GM21717 (cell line): ENCODE results near the gene SEMA5A.

Source experiments
- ATAC-seq: cut with Tn5 transposase; IDR thresholded peaks from one replicate; pipeline ENCODE4 v1.9.1; 2021; ENCODE audit warnings: mild to moderate bottlenecking, moderate library complexity; ENCODE audit not compliant: unreplicated experiment

SEMA5A gene

GRCh38 chr5:9241479-9242305 is 304.2 kb downstream of the SEMA5A start:
- ATAC-seq = no peak

GRCh38 chr5:9240431-9240830 is 305.4 kb downstream of the SEMA5A start:
- no peak for ATAC-seq

GRCh38 chr5:9239626-9240025 is 306.2 kb downstream of the SEMA5A start:
- no peak for ATAC-seq

GRCh38 chr5:9239071-9239470 is 306.8 kb downstream of the SEMA5A start:
- no peak for ATAC-seq

- no peak for ATAC-seq
Observed at GRCh38 chr5:9233712-9234111, 312.2 kb downstream of the SEMA5A start.

DNA sequence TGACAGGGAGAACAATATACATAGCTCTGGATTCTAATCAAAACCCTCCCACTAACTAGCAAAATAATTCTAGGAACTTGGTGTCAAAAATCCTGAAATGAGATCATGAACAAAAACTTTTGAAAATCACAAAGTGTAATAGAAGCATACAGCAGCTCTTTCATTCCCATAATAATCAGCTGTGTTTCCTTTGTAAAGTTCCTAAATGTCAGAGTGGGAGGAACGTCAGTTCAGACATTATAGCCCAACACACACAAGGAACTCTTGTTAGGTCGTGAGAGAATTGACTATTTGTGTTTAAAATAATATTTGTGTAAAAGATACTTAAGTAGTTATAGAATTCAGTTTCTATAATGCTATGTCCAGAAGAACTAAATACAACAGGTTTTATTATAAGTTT is 312.8 kb downstream of the SEMA5A start:
- no peak for ATAC-seq

GRCh38 chr5:9231842-9232241 is 314.0 kb downstream of the SEMA5A start:
- no peak for ATAC-seq

GRCh38 chr5:9230355-9230754 is 315.5 kb downstream of the SEMA5A start:
- ATAC-seq = no peak

DNA sequence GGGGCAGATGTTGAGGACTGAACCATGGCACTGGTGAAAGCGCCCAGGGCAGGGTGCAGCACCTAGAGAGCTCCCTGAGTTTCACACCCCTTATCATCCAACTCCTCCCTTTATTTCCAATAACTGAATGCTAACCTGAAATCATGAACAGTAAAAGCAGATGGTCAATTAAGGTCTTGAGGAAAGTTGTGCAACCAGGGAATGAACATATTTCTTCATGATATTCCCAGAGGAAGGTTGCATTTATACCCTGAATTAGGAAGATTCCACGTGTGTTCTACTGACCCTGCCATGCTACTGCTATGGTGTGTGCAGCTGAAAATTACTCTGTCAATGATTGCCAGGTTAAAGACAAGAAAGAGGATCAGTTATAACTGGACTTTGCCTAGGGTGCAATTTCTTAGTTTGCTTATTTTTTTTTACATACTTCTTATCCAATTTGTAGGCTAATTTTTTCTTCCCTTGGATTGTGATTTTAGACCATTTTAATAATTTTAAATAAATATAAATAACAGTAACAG is 319.8 kb downstream of the SEMA5A start:
- ATAC-seq = no peak

DNA sequence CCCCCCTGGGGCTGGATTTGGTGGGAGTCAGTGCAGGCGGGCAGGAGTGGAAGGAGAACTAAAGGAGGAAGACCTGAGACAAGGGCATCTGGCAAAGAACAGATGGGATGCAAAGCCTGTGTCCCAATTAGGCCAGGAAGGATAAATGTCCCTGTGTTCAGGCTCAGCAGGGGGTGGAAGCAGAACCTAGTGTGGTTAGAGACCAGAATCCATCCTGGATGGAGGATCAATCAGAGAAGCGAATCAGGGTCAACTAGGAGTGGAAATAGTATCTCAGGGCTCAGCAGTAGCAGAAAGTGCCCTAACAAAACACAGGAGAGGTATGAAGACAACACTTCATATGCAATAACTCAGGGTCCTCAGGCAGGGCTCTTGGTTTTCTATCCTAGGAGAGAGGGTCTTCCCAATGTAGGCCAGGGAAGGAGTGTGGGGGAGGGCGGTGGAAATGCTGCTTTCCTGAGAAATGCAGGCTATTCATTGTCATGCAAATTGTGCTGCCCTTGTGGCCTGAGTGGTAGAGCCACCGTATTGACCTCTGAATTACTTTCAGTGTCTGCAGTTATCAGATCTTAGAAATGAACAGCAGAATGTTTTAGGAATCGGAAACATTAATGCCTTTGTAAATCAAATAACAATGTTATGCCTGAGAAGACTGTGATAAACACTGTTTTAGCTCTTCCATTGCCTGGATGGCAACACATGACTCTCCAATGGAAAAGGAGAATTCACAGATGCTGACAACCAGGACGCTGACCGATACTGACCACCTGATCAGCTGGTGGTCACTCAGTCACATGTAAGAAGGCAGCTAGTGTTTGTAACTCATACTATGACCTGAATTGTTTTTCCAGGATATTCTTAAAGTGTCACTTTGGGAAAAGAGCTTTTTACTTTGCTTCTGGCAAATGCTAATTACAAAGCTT is 323.6 kb downstream of the SEMA5A start:
- no peak for ATAC-seq

- no peak for ATAC-seq
Observed at GRCh38 chr5:9218358-9218757, 327.5 kb downstream of the SEMA5A start.

DNA sequence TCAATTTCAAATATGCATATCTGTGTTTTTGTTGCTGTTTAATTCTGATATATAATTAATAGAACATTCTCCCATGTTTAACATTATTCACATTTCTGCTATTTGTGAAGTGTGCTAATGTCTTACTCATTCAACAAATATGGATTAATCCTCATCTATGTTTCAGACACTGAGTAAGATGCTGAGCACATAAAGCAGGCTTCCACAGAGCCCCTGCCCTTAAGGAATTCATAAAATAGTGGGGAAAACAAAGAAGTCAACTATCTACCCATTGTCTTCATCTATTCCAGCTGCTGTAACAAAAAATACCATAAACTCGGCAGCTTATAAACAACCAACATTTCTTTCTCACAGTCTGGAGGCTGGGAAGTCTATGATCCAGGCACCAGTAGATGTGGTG is 333.3 kb downstream of the SEMA5A start:
- ATAC-seq = no peak

DNA sequence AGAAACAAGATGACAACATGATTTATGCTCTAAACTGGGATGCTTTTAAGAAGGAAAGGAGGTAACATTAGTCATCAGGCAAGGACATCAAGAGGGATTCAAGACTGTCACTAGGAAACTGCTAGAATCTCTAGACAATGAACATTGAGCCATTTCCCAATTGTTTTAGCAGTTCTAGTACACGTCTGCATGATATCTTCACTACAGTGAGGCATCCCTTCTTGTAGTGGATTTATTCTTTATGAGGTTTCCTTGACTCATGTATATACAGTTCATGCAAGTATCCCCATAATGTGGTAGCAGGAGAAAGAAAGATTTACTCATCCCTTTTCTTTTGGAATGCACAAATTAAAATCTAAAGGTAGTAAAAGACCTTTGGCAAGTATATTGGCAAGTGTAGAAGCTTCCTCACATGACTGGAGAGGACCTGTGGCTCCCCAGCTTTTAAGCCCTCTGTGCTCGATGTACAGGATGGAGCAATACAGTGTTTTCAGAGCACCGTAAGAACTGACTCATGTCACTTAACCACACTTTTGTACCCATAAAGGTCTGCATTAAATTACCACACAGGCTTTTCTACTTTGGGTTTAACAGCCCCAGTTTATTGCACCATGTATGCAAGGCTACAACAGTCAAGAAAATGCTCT is 335.9 kb downstream of the SEMA5A start:
- no peak for ATAC-seq

GRCh38 chr5:9207817-9208418 is 338.0 kb downstream of the SEMA5A start:
- ATAC-seq = peak; percentile 92

DNA sequence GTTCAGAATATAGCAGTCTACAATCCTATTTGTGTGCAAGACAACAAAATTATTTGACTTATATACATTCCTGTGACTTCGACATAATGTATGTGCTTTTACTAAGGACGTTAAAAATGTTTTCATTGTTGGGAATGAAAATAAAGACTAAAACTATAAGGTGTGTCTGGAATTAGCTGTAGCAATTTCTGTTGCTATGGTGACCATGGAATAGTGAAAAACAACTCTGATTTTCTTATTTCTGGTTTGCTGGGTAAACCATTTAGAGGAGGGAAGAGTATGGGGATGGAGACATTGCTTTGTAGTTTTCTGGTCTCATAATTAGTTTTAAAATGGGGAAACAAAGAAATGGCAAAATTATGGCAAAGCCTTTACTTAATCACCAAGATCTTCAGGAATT is 343.2 kb downstream of the SEMA5A start:
- no peak for ATAC-seq

DNA sequence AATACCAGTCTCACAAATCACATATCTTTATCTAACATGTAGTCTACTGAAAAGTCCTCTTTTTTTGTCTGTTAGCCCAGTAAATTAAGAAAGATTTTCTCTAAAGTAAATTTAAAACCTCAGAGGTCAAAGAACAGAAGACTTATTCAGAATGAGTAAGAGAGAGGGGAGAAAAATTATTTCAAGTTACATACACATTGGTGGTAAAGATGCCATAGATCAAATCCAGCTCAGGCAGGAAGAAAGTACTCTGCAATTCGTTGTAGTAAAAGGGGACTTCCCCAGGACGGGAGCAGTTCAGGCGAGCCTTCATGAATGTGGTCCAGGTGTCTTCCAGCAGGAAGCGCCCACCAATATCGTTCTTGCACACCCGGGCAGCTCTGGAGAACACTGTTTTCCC is 344.1 kb downstream of the SEMA5A start:
- no peak for ATAC-seq

- ATAC-seq = no peak
Observed at GRCh38 chr5:9201011-9201410, 344.9 kb downstream of the SEMA5A start.

GRCh38 chr5:9198394-9198793 is 347.5 kb downstream of the SEMA5A start:
- ATAC-seq = no peak

GRCh38 chr5:9197881-9198260 is 348.0 kb downstream of the SEMA5A start:
- ATAC-seq = peak; percentile 98

DNA sequence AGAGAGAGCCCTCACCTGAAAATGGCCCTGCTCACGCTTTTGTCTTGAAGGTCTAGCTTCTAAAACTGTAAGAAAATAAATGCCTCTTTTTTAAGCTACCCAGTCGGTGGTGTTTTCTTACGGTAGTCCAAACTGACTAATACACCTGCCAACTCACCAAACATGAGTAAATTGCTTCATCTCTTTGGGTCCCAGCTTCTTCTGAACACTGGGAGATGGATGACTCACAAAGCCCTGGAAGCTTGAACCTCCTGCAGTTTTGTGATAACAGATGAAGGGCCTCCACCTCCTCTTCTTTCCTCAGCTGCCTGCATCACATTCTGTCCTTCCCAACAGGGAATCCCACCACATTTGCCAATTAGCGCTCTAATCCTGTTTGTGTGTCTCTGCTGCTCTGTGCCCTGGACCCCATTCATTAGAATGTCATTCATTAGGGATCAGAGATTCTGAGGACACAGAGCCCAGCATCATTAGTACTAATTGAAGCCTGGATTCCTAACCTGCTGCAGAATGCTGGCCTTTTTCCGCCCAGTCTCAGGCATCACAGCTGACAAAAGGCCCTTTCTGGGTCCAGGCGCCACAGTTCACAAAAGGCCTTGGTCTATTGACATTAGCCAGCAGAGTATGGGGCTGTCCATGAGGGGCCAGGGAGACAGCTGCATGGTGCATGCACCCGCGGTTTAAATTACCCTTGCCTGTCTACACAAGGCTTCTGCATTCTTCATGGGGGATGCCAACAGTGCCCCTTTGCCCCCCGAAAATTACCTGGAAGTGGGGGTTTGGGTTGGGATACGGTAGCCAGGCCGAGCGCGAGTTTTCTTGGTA is 349.3 kb downstream of the SEMA5A start:
- no peak for ATAC-seq
